ENCODE results near the gene KCNQ1OT1.

Gene KCNQ1OT1

DNA sequence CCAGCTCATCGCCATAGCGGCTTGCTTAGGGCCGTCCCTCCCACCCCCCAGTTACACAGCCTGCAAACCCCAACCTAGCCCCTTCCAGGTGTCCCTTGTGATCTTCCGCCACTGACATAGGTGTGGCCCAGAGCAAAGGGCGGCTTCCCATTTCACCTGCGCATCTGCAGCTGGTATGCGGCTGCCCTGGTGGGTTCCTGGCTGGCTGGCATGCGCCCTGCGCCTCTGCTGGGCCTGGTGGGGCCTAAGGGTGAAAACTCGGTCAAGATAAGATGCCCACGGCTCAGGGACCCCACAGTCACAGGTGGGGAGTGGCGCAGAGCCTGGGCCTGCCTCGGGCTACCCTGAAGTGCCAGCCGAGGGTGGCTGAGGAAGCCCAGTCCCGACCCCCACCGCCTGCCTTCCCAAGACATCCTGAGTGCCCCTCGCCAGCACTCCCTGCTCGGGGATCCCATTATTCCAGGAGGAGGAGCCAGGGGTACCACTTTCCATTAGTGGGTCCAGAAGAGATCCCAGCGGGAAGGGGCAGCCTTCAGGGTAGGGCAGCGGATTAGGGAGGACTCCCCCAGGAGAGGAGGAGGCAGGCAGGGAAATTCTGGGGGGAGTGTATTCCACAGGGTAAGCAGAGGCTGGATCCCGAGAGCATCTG, 36.9 kb upstream of the KCNQ1OT1 start:
- no peak for DNase-seq

DNA sequence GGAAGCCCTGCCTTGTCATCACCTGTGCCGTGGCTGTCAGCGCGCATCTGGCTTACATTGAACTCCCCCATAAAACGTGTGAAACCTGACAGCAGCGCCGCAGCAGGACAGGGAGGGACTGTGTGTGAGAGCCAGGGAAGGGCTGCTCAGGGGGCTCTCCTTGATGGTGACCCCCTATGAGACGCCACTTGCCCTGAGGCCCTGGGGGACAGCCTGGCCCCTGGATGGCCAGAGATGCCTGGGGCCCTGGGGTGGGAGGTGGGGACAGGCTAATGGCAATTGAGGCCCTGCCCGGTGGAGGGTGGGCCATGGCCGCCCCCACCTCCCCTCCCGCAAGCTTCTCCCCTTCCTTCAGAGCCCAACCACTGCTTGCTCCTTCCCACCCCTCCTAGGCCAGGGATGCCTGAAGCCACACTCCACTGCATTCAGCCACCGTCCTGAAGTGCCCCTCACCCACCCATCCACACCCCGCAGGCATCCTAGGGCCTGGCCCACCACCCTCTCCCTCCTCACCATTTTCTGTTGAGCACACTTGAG, 35.3 kb upstream of the KCNQ1OT1 start:
- no peak for DNase-seq

DNA sequence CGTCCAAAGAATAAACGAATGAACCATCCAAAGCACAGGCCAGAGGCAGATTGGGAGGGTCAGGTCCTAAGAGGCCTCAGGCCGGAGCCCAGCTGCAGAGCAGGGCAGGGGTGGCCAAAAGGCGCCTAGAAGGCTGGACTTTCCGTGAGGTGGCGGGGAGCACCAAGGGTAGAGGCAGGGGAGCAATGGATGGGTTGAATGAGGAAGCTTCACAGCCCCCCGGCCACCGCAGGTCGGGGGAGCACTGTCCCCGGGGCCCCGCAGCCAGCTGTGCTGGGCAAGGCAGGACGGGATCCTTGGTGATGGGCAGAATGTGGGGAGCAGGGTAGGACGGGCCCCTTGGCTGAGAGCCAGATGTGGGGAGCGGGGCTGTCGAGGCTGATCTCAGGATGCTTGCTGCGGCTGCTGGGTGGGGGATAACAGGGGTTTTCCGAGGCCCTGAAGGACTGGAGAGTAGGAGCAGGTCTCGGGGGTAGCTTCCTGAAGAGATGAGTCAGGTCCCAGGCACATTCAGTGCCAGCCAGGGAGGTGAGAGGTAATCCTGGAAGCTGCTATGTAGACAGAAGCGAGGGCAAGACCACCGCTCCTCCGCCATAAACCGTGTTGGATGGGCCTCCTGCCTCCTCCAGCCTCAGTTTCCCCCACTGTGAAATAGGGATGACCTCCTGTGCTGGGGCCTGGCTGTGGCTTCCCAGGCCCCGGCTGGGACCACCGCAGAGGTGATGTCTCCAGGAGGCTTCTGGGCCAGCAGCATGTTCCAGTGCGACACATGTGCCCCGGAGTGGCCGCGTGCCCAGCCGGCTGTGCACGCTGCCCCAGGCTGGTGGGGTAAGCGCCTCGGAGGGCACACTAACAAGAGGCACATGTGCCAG, 34.6 kb upstream of the KCNQ1OT1 start:
- DNase-seq = no peak

DNA sequence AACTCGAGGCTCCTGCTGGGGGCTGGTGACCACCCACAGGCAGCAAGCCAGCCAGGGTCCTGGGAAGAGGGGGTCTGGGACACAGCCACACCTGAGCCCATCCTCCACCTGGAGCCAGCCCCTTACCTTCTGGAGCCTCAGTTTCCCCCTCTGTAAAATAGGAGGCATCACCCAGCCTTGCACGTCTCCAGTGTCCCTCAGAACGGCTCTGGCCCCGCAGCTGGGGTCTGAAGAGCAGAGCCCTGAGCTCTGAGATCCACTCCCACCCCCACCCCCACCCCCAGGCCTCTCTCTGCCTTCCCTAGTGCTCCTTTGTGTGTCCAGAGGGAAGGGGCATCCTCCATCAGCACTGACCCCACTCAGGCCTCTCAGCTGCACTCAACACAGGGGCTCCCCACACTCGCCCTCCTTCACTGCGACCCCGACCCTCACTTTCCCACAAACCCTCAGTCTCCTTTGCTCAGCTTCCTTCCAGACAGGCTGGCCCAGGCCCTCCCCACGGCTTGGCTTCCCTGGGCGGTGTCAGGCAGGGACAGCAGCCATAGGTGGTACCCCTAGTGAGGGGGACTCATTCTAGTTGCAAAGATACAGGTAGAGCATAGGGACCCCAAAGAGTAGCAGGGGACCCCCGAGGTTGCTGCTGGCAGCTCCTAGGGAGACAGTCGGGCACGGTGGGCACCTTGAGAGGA, 33.3 kb upstream of the KCNQ1OT1 start:
- no peak for DNase-seq

DNA sequence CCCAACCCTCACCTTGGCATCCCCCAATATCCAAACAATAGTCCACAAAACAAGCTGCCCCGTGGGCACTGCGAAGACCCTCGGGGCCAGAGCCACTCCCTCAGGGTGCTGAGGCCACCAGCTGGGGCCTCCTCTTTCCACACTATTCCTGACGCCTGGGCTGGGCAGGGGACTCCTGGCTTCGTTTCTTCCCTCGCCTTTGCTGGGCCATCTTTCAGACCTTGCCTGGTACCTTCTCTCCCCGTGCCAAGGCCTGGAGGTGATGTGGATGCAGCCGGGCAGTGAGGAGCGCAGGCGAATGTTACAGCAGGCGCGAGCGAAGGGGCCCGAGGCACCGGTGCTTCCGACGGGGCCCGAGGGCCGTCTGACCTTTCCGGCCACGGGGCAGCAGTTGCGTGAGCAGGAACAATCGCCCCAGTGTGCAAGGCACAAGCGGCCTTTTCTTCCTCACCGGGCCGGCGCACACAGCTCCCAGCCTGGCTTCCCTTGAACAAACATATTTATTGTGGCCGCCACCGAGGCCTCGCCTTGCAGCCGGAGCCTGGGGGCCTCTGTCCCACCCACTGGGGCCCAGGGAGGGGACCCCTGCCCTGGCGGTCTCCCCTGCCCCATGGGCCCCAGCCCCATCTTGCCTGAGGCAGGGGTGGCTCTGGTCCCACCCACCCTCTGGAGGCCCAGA, 32.6 kb upstream of the KCNQ1OT1 start:
- no peak for DNase-seq

DNA sequence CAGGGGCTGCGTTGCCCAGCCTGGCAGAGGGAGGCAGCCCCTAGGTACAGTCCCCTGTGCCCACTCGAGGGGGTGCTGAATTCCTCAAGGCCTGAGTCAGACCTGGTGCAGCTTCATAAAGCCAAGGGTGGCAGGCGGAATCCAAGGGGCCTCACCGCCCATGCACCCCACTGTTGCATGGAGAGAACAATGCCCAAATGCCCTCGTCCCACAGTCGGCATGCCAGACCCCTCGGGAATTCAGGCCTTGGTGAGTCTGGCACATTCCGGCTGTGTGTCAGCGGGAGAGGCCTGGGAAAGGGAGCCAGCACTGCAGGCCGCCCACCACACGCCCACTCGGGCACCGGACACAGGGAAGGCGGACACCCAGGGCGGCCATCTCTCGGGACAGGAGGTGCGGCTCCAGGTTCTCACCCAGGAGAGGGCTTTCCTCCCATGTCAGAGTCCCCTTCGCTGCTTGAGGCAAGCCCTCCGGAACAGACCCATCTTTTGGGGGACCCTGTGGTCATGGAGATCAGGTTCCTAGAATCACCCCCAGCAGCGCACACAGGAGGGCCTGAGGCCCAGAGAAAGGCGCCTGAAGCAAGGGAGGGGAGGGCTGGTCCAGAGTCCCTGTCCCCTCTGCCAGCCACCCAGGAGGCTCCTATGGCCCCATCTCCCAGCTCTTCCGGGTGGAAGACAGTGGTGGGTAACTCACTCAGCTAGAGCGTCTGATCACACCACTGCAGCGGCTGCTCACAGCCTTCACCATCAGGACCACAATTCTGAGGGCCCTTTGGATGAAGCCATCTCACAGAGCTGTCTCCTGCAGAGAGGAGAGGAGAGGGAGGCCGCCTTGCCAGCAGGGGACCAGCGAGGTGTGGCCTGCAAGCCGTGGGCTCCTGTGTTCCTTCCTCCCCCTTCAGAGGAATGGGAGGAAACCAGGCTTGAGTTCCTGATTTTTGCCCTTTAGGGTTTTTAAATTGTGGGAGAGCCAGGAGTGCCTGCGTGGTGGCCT, 31.6 kb upstream of the KCNQ1OT1 start:
- DNase-seq = no peak

DNA sequence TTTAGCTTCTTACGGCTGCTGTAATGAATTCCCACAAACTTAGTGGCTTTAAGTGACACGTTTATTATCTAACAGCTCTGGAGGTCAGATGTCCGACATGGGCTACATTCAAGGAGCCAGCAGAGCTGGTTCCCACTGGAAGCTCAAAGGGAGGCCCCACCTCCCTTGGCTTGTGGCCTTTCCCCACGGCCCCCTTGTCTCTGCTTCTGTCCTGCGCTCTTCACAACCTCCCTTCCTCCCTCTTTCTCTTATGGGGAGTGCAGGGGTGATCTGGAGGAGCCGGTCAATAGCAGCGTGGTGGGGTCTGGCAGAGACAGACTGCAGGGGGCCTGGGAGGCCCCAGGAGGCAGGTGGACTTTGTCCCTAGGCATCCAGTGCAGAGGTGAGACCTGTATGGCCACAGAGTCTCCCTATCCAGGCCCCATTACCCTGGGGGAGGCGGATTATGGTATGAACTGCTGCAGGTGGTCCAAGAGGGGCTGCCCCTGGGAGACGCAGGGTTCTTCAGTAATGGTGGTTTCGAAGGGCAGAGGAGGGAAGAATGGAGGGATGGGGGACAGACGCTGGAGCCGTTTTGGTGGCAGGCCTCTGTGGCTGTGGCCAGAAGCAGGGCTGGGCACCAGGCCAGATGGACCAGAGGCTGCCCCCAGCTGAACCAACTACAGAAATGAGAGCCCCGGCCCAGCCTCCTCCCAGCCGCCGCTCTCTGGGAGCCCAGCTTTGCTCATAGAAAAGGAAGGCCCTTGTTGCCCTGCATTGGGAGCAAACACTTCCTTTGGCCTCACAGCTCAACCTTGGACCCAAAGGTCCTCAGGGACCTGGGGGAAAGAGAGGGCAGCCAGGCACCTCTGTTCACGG, 30.7 kb upstream of the KCNQ1OT1 start:
- no peak for DNase-seq

DNA sequence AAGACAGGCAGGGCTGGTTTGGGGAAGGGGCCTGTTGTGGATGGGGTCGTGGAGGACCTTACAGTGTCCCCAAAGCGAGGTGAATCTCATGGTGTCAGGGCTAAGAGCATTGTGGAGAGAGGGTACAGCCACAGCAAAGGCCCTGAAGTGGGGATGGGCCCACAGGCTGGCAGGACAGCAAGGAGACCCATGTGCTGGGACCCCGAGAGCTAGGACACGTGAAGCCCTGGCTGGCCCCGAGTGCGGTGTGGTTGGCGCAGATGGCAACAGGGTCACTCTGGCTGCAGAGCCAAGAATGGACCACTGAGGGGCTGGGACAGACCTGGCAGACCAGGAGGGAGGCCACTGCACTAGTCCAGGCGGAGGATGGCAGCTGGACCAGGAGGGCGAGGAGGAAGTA, 30.0 kb upstream of the KCNQ1OT1 start:
- no peak for DNase-seq

DNA sequence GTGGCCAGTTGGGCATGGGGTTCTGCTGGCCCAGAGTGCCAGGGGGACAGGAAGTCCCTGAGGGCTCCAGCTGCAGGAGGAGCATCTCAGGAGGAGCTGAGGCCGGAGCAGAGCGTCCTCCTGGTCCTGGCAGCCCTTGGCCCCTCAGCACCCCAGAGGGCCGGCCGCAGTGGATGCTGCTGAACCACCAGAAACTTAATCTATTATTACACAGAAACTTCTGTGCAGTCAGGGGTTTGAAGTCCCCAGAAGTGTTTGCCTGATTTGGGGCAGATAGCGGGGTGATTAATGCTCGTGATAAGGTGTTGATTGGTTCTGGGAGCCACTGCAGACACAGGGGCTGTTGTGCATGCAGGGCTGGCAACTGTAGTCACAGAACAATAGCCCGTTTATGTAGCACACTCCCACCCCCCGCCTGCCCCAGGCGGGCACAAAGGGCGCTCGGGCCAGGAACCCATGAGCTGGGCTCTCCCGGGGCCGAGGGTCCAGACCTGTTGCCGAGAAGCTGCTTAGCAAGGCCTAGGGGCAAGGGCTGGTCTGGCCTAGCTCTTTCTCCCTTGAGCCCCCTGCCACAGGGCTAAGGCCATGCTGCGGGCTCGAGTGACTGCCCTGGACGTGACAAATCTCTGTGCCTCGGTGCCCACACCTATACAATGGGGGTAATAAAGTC, 29.0 kb upstream of the KCNQ1OT1 start:
- DNase-seq = no peak

DNA sequence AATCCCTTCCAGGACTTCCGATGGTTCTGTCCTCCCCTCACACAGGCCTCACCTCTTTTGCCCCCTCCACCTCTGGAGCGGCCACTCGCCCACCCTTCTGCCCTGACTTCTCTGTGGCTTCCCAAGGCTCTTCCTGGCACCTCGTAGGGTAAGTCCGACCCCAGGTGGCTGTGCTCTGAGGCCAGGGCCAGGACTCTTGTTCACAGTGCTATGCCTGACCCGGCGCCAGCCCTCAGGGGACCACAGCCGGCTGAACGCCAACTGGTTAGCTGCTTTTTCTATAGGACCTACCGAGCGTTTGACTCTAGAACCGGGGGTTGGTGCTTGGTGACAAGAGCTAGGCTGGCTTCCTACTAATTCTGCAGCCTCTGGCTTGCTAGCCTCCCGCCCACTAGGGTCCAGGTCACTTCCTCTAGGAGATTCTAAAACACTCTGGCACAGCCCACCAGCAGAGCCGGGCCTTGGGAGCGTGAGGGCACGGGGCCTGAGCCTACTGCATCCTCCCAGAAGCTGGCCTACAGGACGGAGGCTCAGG, 28.4 kb upstream of the KCNQ1OT1 start:
- DNase-seq = no peak

DNA sequence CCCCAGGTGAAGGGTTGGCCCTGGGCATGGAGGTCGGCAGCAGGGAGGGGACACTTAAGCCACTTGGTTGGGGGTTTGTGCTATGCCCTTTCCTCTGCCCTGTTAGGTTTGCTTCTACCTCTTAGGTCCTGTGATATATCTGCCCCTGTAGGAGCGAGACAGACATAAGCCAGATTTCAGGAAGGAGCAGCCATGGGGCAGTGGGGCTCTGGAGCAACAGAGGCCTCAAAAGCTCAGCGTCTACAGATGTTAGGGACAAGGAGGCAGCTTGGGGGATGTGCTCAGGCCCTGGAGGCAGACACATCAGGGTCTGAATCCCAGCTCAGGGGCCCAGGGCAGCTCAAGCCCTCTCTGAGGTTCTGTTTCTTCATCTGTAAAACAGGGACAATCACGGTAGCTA, 27.2 kb upstream of the KCNQ1OT1 start:
- DNase-seq = no peak

DNA sequence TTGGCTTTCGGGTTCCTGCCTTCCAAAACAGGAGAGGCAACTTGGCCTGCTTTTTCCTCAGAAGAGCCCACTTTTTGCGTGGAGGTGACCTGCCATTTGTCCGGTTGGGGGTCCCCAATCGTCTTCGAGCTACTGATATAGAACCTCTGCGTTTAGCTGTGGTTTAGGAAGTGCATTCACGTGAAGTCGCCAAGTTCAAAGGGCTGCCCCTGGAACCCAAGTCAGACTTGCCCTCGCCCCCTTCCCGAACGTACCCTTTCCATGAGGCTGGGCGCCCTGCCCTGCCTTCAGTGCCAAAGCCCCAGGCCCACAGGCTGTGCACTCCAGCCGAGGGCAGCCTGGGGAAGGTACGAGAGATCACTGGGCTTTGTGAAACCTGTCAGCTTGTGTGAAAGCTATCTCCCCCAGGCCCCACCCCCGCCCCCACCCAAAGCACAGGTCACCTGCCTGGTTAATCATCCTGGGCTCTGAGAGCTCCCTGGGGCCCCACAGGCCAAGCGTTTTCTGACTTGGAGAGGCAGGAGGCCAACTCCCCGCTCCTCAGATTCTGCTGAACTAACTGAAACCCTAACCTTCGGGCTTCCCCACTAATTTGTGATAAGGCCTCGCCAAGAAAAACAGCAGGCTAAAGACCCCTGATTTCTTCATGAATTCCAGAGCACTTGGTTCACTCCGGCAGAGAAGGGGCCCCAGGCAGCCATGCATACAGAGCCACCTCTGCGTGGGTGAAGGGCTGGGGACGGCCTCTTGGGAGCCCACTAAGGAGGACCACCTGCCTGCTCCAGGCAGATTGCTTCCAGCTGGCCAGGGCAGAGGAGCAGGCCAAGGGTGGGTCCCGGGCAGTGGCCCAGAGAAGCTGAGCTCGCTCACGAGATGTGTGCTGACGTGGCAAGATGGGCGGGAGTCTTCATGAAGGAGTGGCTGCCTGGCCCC, 25.8 kb upstream of the KCNQ1OT1 start:
- no peak for DNase-seq

DNA sequence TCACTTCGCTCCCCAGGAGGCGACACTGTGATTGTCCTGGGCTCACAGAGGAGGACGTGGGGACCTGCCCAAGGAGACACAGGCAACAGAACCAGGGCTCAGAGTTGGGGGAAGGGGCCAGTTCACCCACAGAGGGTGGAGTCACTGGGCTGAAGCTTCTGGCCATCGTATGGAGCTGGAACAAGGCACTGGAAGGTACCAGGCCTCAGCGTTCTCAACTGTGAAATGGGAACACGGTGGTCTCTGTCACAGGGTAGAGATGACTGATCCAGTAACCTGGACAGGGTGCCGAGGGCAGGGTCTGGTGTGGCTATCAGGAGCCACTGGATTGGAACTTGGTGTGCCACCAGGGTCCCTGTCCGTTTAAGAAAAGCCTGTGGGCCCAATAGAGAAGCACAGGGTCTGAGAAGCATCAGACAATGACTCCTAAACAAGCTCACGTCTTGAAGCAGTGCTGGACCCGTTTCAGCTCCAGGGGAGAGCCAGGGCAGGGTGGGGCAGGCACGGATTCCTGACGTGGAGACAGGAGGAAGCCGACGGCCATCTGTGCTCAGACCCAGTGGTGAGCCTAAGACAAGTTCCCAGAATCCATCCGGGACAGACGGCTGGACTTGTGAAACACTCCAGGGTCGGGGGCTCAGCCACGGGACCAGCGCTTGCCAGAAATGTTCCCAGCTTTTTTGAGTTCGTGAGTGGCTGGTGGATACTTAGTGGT, 25.0 kb upstream of the KCNQ1OT1 start:
- no peak for DNase-seq

DNA sequence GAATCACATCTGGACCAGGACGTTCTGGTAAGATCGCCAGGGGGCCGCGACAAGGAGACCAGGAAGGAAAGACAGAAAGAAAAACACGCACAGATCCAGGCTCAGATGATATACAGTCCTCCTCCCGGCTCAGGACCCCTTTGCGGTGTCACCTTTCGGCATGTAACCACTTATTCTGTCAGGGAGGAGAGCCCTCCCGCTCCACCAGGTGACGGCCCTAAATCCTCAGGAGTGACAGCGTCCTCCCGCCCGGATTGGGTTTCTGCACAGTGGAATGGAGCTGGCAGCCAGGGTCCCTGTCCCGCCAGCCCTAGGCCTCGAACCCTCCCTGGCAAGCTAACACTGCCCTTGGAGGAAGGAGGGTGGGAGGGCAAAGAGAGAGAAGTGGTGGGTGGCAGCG, 24.3 kb upstream of the KCNQ1OT1 start:
- DNase-seq = no peak

DNA sequence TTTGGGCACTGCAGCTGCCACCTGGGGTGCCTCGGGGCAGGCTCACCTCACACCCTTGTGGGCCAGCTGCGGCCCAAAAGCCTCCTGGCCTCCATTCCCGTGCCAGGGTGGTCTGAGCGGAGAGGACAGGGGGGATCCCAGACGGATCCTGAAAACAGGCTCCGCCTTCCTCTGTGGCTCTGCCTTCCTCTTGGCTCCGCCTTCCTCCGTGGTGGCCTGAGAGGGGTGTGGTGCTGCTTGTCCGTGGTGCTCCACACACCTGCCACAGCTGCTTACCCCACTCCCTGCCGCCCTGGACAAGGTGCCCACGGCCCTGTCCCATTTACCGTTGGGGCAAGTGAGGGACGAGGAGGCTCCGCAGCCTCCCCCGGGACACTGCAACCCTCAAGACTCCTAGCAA, 23.2 kb upstream of the KCNQ1OT1 start:
- DNase-seq = no peak

DNA sequence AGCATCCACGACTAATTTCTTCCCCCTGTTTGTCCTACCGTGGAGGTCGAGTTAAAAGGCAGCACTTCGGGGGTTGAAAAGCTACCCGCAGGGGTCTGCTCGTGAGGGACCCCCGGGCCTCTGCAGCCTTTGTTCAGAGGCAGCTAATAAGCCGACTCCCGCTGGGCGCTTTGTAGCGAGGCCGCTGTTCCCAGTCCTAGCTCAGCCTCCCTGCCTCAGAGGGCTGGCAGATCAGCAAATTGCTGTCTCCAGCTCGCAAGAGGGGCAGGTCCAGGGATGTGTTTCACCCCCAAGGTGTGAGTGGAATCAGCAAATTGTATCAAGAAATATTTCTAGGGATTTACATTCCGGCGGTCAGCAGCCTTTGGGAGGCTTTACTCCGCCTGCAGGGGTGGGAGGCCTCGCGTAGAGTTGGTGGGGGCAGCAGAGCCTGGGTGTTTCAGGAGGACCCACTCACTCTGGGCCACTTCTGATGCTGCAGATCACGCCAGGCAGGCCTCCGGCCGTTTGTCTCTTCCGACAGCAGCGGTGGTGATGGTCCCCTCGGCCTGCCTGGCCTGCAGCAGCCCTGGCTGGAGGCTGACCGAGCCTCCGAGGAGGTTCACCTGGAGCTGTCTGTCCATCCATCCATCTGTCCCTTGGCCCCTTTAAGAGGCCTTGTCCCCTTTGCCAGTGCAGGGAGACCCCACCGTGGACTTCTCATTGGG, 21.6 kb upstream of the KCNQ1OT1 start:
- DNase-seq = no peak

Measured in T-helper 1 cell (primary cell).